T-cell (primary cell): ENCODE results near the gene AHCTF1. TPM values are rescaled to one million over a fixed set of nuclear protein-coding genes. Genes with fewer than 3 reads are reported as not detected.
A peak's percentile ranks its signal among the peaks of the same experiment; 100 is the strongest.

ENCODE experiments used
- ATAC-seq, 4 experiments: fragments of 200-7000 bp in 3 of 4; fragments of 150-1000 bp in 1 of 4; cut with Tn5 transposase; replicated peaks in 1 of 4; 1 replicate in 3 of 4; 2 replicates in 1 of 4; pipeline ENCODE4 v1.10.0; 2021; ENCODE audit warnings: moderate library complexity in 3 of 4, mild to moderate bottlenecking in 2 of 4, moderate number of reproducible peaks in 1 of 4
- CTCF ChIA-PET, 2 donors: fragments of 300-600 bp; sonication (Branson Sonifier 250); formaldehyde crosslinking; loops; one replicate each; lab custom pipeline; 2022; ENCODE audit warnings: antibody characterized with exemption in 2 of 2; lab: Charles Lee
- POLR2A ChIA-PET, 2 donors: fragments of 300-600 bp; sonication (Branson Sonifier 250); formaldehyde crosslinking; loops; one replicate each; lab custom pipeline; 2022; ENCODE audit warnings: antibody characterized with exemption in 2 of 2; lab: Charles Lee
- DNase-seq, 35 experiments: peaks; one replicate each; pipeline versions ENCODE4 v3.0.0 to v3.0.0-alpha.2; 2013 to 2023
- H3K27ac ChIP-seq: one replicate; pipeline ENCODE4 v1.5.1; 2013; ENCODE audit warnings: low read length
- H3K27me3 ChIP-seq, 2 experiments: replicated peaks in 1 of 2; 1 replicate in 1 of 2; 2 replicates in 1 of 2; pipeline versions ENCODE4 v1.6.1 to v1.7.0; 2013; ENCODE audit warnings: low read length in 1 of 2, mixed read lengths in 1 of 2; ENCODE audit not compliant: control insufficient read depth in 2 of 2, insufficient read depth in 2 of 2; ENCODE audit errors: extremely low read depth in 1 of 2
- H3K36me3 ChIP-seq, 2 donors: 1 replicate in 1 of 2; 2 replicates in 1 of 2; pipeline versions ENCODE4 v1.6.1 to v1.7.0; 2013; ENCODE audit warnings: low read length in 1 of 2; ENCODE audit not compliant: control insufficient read depth in 2 of 2, insufficient read depth in 1 of 2; ENCODE audit errors: extremely low read depth in 1 of 2
- H3K4me1 ChIP-seq, 2 experiments: 1 replicate in 1 of 2; 2 replicates in 1 of 2; pipeline versions ENCODE4 v1.6.1 to v1.7.0; 2013; ENCODE audit warnings: low read length in 2 of 2, mixed read lengths in 1 of 2; ENCODE audit not compliant: insufficient read depth in 2 of 2, control insufficient read depth in 1 of 2; ENCODE audit errors: extremely low read depth in 1 of 2
- H3K4me3 ChIP-seq, 2 donors: 1 replicate in 1 of 2; 2 replicates in 1 of 2; pipeline versions ENCODE4 v1.5.1 to v1.7.0; 2013; ENCODE audit warnings: mild to moderate bottlenecking in 2 of 2, low read length in 1 of 2, moderate library complexity in 1 of 2; ENCODE audit not compliant: control insufficient read depth in 1 of 2; ENCODE audit errors: extremely low read depth in 1 of 2
- H3K9me3 ChIP-seq: 2 replicates; pipeline ENCODE4 v1.7.0; 2013
- H3K27ac Mint-ChIP-seq, 2 donors: one replicate each; pipeline ENCODE4 v1.8.0; 2020 to 2021; ENCODE audit warnings: mild to moderate bottlenecking in 2 of 2, mixed read lengths in 2 of 2
- H3K27me3 Mint-ChIP-seq, 2 donors: one replicate each; pipeline ENCODE4 v1.8.0; 2021 to 2022; ENCODE audit warnings: mixed read lengths in 2 of 2
- H3K36me3 Mint-ChIP-seq: one replicate; pipeline ENCODE4 v1.8.0; 2021; ENCODE audit warnings: mixed read lengths
- H3K4me1 Mint-ChIP-seq, 3 donors: one replicate each; pipeline ENCODE4 v1.8.0; 2020 to 2022; ENCODE audit warnings: mixed read lengths in 3 of 3, mild to moderate bottlenecking in 1 of 3
- H3K4me3 Mint-ChIP-seq, 3 donors: one replicate each; pipeline ENCODE4 v1.8.0; 2020 to 2022; ENCODE audit warnings: mild to moderate bottlenecking in 3 of 3, mixed read lengths in 3 of 3, moderate library complexity in 3 of 3
- H3K9me3 Mint-ChIP-seq, 3 donors: one replicate each; pipeline ENCODE4 v1.8.0; 2020 to 2022; ENCODE audit warnings: mixed read lengths in 3 of 3
- WGBS: methylation state at CpG from one replicate; pipeline ENCODE4 v1.1.5; 2013; ENCODE audit warnings: missing lambda C conversion rate; ENCODE audit not compliant: insufficient coverage; 5-methylcytosine and 5-hydroxymethylcytosine counted together
- total RNA-seq, 35 experiments: library from RNA in 6 of 35; stranded (reverse) in 6 of 35; fragments of 120-200 nt in 1 of 35; gene quantifications; one replicate each; pipeline versions ENCODE4 v1.2.1 to v1.2.4 and lab custom pipeline; 2013 to 2026

The AHCTF1 gene
- total RNA-seq, 5 donors from 2014 or later (not counting 1 experiment from before 2014, with no cell fraction given) = 41.6 to 60.3 (median 53.6) TPM

DNA sequence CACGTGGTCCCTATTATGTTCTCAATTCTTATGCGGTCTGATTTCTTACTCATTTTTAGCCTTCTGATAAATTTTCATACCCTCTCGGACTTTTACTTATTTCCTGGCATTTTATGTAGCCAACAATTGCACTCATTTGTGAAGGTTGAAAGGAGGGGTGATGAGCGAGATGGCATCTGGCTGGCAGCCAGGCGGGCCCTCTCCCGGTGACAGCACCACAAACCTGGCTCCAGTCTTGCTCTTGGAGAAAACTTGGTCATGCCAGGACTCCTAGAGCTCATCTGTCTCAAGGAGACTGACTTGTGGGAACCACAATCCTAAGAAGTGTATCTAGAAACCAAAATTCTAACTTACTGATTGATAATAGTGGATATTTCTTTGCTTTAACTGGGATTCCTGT lies 14.6 kb upstream of the AHCTF1 start:
- Mint-ChIP-seq H3K4me3 (no peak overlapping the region), H3K27ac (no peak overlapping the region), H3K27me3 (no peaks in the 10 kb centered on the region), H3K36me3 (no peaks in the 10 kb centered on the region), H3K4me1 (no peaks in the 10 kb centered on the region), H3K9me3 (no peaks in the 10 kb centered on the region)
- Histone ChIP-seq H3K4me3 (no peak overlapping the region), H3K9me3 (no peaks in the 10 kb centered on the region), H3K27me3 (no peaks in the 10 kb centered on the region), H3K27ac (no peak overlapping the region), H3K4me1 (no peaks in the 10 kb centered on the region), H3K36me3 (no peaks in the 10 kb centered on the region)
- CTCF ChIA-PET = no interaction called here
- 90% methylated on average over 4 of the region's 6 CpGs for WGBS
- POLR2A ChIA-PET = no interaction called here
- ATAC-seq = no peak
- no peak for DNase-seq

DNA sequence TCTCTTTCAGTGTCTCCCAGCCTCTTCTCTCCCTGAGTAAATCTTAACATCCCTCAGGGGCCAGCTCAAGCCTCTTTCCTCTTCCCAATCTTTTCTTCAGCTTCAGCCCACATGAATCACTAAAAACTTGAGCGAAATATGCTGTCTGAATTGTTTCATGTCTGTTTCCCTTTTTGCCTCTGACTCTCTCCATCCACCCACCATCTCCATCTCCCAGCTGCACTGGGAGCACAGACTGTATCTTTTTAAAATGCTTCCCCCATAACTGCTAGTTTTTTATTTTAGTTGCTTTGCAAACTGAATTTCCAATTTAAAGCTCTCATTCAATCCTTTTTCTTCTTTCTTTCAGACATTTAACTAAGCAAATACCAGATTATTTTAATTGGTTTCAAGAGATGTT lies 3.0 kb upstream of the AHCTF1 start:
- Mint-ChIP-seq H3K9me3 (no peaks in the 10 kb centered on the region), H3K36me3 (no peaks in the 10 kb centered on the region), H3K4me3 (no peak overlapping the region), H3K27me3 (no peaks in the 10 kb centered on the region), H3K27ac (no peak overlapping the region), H3K4me1 (peaks cover 17 to 21% (median 20%) of the 10 kb centered on the region in 3 donors)
- ChIA-PET POLR2A (no interaction called here), CTCF (interaction anchor here in 1 of 2 donors (0.6 kb wide), 1 partner anchor 409 kb away, joined by 5 read pairs; no protein-coding TSS in a partner anchor)
- WGBS = 63% methylated on average over 1 of the region's 1 CpG
- H3K4me1 ChIP-seq = peaks cover 3 to 12% of the 10 kb centered on the region in 2 experiments
- no peaks in the 10 kb centered on the region for H3K27me3 ChIP-seq
- H3K36me3 ChIP-seq = no peaks in the 10 kb centered on the region
- H3K4me3 ChIP-seq = no peak overlapping the region
- ATAC-seq = no peak
- H3K27ac ChIP-seq = no peak overlapping the region
- no peak for DNase-seq
- H3K9me3 ChIP-seq = no peaks in the 10 kb centered on the region

DNA sequence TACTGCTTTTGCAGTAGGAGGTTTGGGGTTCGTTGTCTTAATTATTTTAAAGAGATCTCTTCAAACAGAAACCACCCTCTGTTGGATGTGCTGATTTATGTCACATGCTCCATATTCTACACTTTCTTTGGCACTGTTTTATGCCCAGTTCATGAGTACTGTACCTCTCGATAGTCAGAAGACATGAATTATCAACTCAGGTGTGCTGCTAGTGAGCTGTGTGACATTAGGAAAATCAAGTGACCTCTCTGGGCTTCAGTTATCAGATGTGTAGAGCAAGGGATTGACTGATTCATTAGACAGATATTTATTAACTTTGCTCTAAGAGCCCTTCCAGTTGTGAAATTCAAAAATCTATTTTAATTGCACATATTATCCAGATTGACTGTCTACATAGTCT lies 2.1 kb upstream of the AHCTF1 start:
- no peak overlapping the region for H3K27ac ChIP-seq
- no peaks in the 10 kb centered on the region for H3K27me3 ChIP-seq
- no peaks in the 10 kb centered on the region for H3K9me3 ChIP-seq
- Mint-ChIP-seq H3K27me3 (no peaks in the 10 kb centered on the region), H3K27ac (no peak overlapping the region), H3K4me1 (peaks cover 24 to 30% (median 26%) of the 10 kb centered on the region in 3 donors), H3K9me3 (no peaks in the 10 kb centered on the region), H3K36me3 (peaks cover 3% of the 10 kb centered on the region), H3K4me3 (peak overlapping the region in 1 of 3 donors; percentile 96)
- DNase-seq (no peak), ATAC-seq (no peak)
- no CpG with 5 or more reads among the region's 2 CpGs for WGBS
- H3K4me3 ChIP-seq = no peak overlapping the region
- ChIA-PET POLR2A (no interaction called here), CTCF (interaction anchor here in 1 of 2 donors (0.6 kb wide), 1 partner anchor 410 kb away, joined by 5 read pairs; no protein-coding TSS in a partner anchor)
- peaks cover 0 to 4% of the 10 kb centered on the region in 2 donors for H3K36me3 ChIP-seq
- H3K4me1 ChIP-seq = peaks cover 3 to 15% of the 10 kb centered on the region in 2 experiments

- peak overlapping the region; percentile 92 for H3K27ac ChIP-seq
- POLR2A ChIA-PET = interaction anchor here (0.6 kb wide), 2 partner anchors 257 to 616 kb away, joined by 3 read pairs; no protein-coding TSS in a partner anchor
- H3K36me3 Mint-ChIP-seq = peaks cover 13% of the 10 kb centered on the region
- ATAC-seq (no peak), DNase-seq (no peak)
- peak overlapping the region; percentile 92 to 99 for H3K27ac Mint-ChIP-seq
- no peaks in the 10 kb centered on the region for H3K9me3 ChIP-seq
- H3K4me3 ChIP-seq = peak overlapping the region; percentile 92 to 93
- H3K4me1 Mint-ChIP-seq = peaks cover 34 to 36% (median 35%) of the 10 kb centered on the region in 3 donors
- no peaks in the 10 kb centered on the region for H3K9me3 Mint-ChIP-seq
- peaks cover 0 to 9% of the 10 kb centered on the region in 2 donors for H3K36me3 ChIP-seq
- H3K4me1 ChIP-seq = peaks cover 3 to 19% of the 10 kb centered on the region in 2 experiments
- WGBS = 17% methylated on average over 4 of the region's 8 CpGs
- CTCF ChIA-PET = no interaction called here
- no peaks in the 10 kb centered on the region for H3K27me3 Mint-ChIP-seq
- H3K27me3 ChIP-seq = no peaks in the 10 kb centered on the region
- H3K4me3 Mint-ChIP-seq = peak overlapping the region; percentile 90 to 96 (median 95)
Measured at GRCh38 chr1:246932366-246932700, 585 bp upstream of the AHCTF1 start.

GRCh38 chr1:246930830-246931548 lies 759 bp downstream of the AHCTF1 start:
- peaks cover 41 to 49% (median 44%) of the 10 kb centered on the region in 3 donors for H3K4me1 Mint-ChIP-seq
- peaks cover 0 to 3% (median 2%) of the 10 kb centered on the region in 3 donors for H3K9me3 Mint-ChIP-seq
- DNase-seq = peak in 33 of 35 experiments; percentile 14 to 58 (median 44)
- peak; percentile 30 to 46 (median 39) for ATAC-seq
- no peaks in the 10 kb centered on the region for H3K27me3 Mint-ChIP-seq
- Histone ChIP-seq H3K36me3 (peaks cover 6 to 11% of the 10 kb centered on the region in 2 donors), H3K4me1 (peaks cover 3 to 23% of the 10 kb centered on the region in 2 experiments), H3K4me3 (peak overlapping the region; percentile 92 to 93), H3K9me3 (no peaks in the 10 kb centered on the region), H3K27ac (peak overlapping the region; percentile 60), H3K27me3 (no peaks in the 10 kb centered on the region)
- peak overlapping the region; percentile 83 to 96 (median 88) for H3K4me3 Mint-ChIP-seq
- ChIA-PET POLR2A (interaction anchor here in 1 of 2 donors (0.6 kb wide), 1 partner anchor 147 kb away, joined by 3 read pairs; the partner anchor contains the start of gene ZNF670), CTCF (no interaction called here)
- under 1% methylated on average over 65 of the region's 76 CpGs for WGBS
- peaks cover 23% of the 10 kb centered on the region for H3K36me3 Mint-ChIP-seq
- peak overlapping the region; percentile 79 to 82 for H3K27ac Mint-ChIP-seq

GRCh38 chr1:246925997-246926626 lies 5.6 kb downstream of the AHCTF1 start:
- Mint-ChIP-seq H3K27me3 (no peaks in the 10 kb centered on the region), H3K4me3 (peak overlapping the region in 1 of 3 donors; percentile 49), H3K9me3 (peaks cover 0 to 4% (median 3%) of the 10 kb centered on the region in 3 donors), H3K27ac (peak overlapping the region in 1 of 2 donors; percentile 0), H3K4me1 (peaks cover 65 to 74% (median 69%) of the 10 kb centered on the region in 3 donors), H3K36me3 (peaks cover 24% of the 10 kb centered on the region)
- H3K4me1 ChIP-seq = peaks cover 3 to 42% of the 10 kb centered on the region in 2 experiments
- CTCF ChIA-PET = no interaction called here
- H3K27ac ChIP-seq = no peak overlapping the region
- H3K4me3 ChIP-seq = no peak overlapping the region
- ATAC-seq (no peak), DNase-seq (no peak)
- H3K36me3 ChIP-seq = peaks cover 6 to 15% of the 10 kb centered on the region in 2 donors
- no peaks in the 10 kb centered on the region for H3K9me3 ChIP-seq
- POLR2A ChIA-PET = no interaction called here
- H3K27me3 ChIP-seq = no peaks in the 10 kb centered on the region
- 100% methylated on average over 1 of the region's 6 CpGs for WGBS
